Sigmoid colon (tissue), 7 donors: ENCODE results near the gene RRP7A. TPM values are rescaled to one million over a fixed set of nuclear protein-coding genes. Genes with fewer than 3 reads are reported as not detected.

Experiments
- DNase-seq: peaks from one replicate; pipeline ENCODE4 v3.0.0-alpha.2; 2019
- H3K27ac ChIP-seq, 4 donors: fragments of 200-600 bp; sonication (generic); one replicate each; pipeline ENCODE4 v1.5.1; 2016 to 2019; ENCODE audit warnings: mild to moderate bottlenecking in 1 of 4
- H3K27me3 ChIP-seq, 3 donors: fragments of 200-600 bp; sonication (generic); one replicate each; pipeline ENCODE4 v1.5.1; 2019; ENCODE audit warnings: mild to moderate bottlenecking in 1 of 3
- H3K36me3 ChIP-seq, 4 donors: fragments of 200-600 bp; sonication (generic); one replicate each; pipeline ENCODE4 v1.5.1; 2016 to 2019
- H3K4me1 ChIP-seq, 4 donors: fragments of 200-600 bp; sonication (generic); one replicate each; pipeline ENCODE4 v1.5.1; 2017 to 2019
- H3K4me3 ChIP-seq, 4 donors: fragments of 200-600 bp; sonication (generic); one replicate each; pipeline ENCODE4 v1.5.1; 2017 to 2019; ENCODE audit warnings: mild to moderate bottlenecking in 2 of 4, moderate library complexity in 1 of 4
- H3K9me3 ChIP-seq, 4 donors: fragments of 200-600 bp in 3 of 4; sonication (generic) in 3 of 4; one replicate each; pipeline versions ENCODE4 v1.5.1 to v1.6.1; 2013 to 2019
- EP300 ChIP-seq, 4 donors: sonication (generic); formaldehyde crosslinking; IDR thresholded peaks; one replicate each; pipeline ENCODE4 v1.6.1; 2017; ENCODE audit warnings: antibody characterized with exemption in 4 of 4
- POLR2A ChIP-seq, 2 donors: fragments of 450-650 bp; IDR thresholded peaks; one replicate each; pipeline ENCODE4 v1.6.1; 2016; ENCODE audit warnings: antibody characterized with exemption in 2 of 2, mild to moderate bottlenecking in 2 of 2, moderate library complexity in 2 of 2
- POLR2AphosphoS5 ChIP-seq, 4 donors: sonication (generic); formaldehyde crosslinking; IDR thresholded peaks; one replicate each; pipeline ENCODE4 v1.6.1; 2017; ENCODE audit warnings: antibody characterized with exemption in 4 of 4
- WGBS, 2 donors: extraction: QIAGEN DNeasy Blood & Tissue Kit; methylation state at CpG; one replicate each; pipeline ENCODE4 v1.1.7; 2013; 5-methylcytosine and 5-hydroxymethylcytosine counted together
- intact Hi-C: fragments of 100-400 bp; cut with DNase I; formaldehyde crosslinking; loops from one replicate; pipeline ENCODE4 v1.15.1; 2023
- polyA plus RNA-seq, 3 donors: library from polyadenylated mRNA; stranded (reverse); fragments of 200-250 nt; gene quantifications; one replicate each; pipeline ENCODE4 v1.2.3, GENCODE V29; 2013
- total RNA-seq, 4 donors: library from RNA; depleted of rRNA; stranded (reverse); fragments of >200 nt; gene quantifications; one replicate each; pipeline ENCODE4 v1.1.0, GENCODE V29; 2016
- TF ChIP-seq, protein P1 (sequence below), 4 experiments: fragments of 450-650 bp in 3 of 4; fragments of 200-600 bp in 1 of 4; IDR thresholded peaks; one replicate each; pipeline ENCODE4 v1.5.1; 2016 to 2019; ENCODE audit warnings: antibody characterized with exemption in 4 of 4, mild to moderate bottlenecking in 3 of 4, moderate library complexity in 2 of 4
- donor health status: healthy with polysubstance abuse.
- donor health status: Bipolar disorder and iron deficiency.
- donor health status: healthy.

Gene RRP7A
- total and polyA plus RNA-seq, 7 donors, result 6.6 to 39.9 (median 19.6) TPM

DNA sequence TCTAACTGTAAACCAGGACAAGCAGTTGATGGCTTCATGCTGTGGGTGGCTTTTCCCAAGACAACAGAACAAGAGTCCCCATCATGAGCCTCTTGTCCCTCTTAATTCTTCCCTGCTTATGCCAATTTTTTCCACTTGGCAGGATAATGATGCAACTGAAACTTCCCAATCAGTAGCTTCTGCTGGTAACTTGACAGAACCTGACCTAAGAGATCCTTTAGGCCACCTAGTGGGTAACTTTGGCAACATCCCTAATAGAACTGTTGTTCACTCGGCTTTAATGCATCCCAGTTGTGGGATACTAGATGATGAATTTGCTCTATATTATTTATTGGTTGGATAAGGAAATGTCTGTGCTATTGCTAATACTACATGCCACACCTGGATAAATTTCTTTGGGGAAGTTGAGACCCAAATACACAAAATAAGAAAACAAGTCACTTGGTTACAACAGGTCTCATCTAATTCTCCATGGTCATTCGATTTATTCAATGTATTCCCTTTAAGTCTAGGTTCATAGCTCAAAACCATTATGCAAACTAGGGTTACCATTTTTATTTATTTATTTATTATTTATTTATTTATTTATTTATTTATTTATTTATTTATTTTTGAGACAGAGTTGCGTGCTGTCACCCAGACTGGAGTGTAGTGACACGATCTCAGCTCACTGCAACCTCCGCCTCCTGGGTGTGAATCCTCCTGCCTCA lies 46.0 kb downstream of the RRP7A start:
- 67 to 77% methylated on average over 5 of the region's 5 CpGs for WGBS, 2 donors
- intact Hi-C loops, result no loop called here
- H3K9me3 ChIP-seq, result no peaks in the 10 kb centered on the region

DNA sequence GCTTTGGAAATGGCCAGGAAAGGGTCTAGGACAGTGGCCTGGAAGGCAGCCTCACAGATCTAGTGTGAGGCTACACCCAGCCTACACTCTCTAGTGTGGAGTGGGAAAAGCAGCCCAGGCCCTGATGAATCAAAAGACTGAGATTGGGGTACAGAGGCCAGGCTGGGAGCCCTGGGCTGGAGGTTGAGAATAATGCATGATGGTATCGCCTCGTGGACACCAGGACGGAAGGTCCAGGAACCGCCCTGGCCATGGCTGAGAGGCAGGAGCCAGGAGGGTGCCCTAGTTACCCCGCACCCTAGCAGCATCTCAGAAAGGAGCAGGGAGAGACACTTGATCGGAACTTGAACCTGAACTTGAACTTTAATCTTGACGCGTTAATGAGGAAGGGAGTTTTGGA lies 46.9 kb downstream of the RRP7A start:
- WGBS, 2 donors, result 84 to 92% methylated on average over 8 of the region's 8 CpGs
- H3K27me3 ChIP-seq, result no peaks in the 10 kb centered on the region
- peak; percentile 38 for DNase-seq
- H3K4me3 ChIP-seq, result no peak overlapping the region
- H3K27ac ChIP-seq, result no peak overlapping the region
- no peaks in the 10 kb centered on the region for H3K4me1 ChIP-seq
- no peaks in the 10 kb centered on the region for H3K36me3 ChIP-seq
- intact Hi-C loops, result no loop called here
- H3K9me3 ChIP-seq, result no peaks in the 10 kb centered on the region
- no peak for TF ChIP-seq POLR2A (IDR thresholded peaks at IDR 0.05)
- TF ChIP-seq EP300 (IDR thresholded peaks at IDR 0.05), result no peak
- TF ChIP-seq, protein P1, sequence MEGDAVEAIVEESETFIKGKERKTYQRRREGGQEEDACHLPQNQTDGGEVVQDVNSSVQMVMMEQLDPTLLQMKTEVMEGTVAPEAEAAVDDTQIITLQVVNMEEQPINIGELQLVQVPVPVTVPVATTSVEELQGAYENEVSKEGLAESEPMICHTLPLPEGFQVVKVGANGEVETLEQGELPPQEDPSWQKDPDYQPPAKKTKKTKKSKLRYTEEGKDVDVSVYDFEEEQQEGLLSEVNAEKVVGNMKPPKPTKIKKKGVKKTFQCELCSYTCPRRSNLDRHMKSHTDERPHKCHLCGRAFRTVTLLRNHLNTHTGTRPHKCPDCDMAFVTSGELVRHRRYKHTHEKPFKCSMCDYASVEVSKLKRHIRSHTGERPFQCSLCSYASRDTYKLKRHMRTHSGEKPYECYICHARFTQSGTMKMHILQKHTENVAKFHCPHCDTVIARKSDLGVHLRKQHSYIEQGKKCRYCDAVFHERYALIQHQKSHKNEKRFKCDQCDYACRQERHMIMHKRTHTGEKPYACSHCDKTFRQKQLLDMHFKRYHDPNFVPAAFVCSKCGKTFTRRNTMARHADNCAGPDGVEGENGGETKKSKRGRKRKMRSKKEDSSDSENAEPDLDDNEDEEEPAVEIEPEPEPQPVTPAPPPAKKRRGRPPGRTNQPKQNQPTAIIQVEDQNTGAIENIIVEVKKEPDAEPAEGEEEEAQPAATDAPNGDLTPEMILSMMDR (IDR thresholded peaks at IDR 0.05), result no peak
- TF ChIP-seq POLR2AphosphoS5 (IDR thresholded peaks at IDR 0.05), result no peak

More for the DNA sequence above, 46.0 kb downstream of the RRP7A start:
- H3K4me3 ChIP-seq, result no peak overlapping the region
- no peaks in the 10 kb centered on the region for H3K36me3 ChIP-seq
- DNase-seq, result no peak
- no peak overlapping the region for H3K27ac ChIP-seq
- TF ChIP-seq POLR2A (IDR thresholded peaks at IDR 0.05) (no peak), POLR2AphosphoS5 (IDR thresholded peaks at IDR 0.05) (no peak), EP300 (IDR thresholded peaks at IDR 0.05) (no peak)
- TF ChIP-seq, protein P1 (IDR thresholded peaks at IDR 0.05), result peak in 3 of 4 experiments; percentile 33 to 47 (median 39)
- H3K4me1 ChIP-seq, result no peaks in the 10 kb centered on the region
- no peaks in the 10 kb centered on the region for H3K27me3 ChIP-seq

DNA sequence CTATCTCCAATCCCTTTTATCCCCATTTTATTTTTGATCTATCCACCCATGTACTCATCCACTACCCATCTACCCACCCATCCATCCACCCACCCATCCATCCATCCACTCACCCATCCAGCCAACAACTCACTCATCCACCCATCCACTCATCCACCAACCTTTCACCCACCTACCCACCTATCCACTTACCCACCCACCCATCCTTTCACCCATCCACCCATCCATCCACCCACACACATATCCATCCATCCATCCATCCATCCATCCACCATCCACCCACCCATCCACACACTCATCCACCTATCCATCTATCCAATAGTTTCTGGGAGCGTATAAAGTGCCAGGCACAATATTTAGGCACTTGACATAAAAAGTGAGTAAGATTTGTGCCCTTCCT lies 48.2 kb downstream of the RRP7A start:
- TF ChIP-seq POLR2A (IDR thresholded peaks at IDR 0.05) (no peak), EP300 (IDR thresholded peaks at IDR 0.05) (no peak), POLR2AphosphoS5 (IDR thresholded peaks at IDR 0.05) (no peak)
- TF ChIP-seq, protein P1 (IDR thresholded peaks at IDR 0.05), result no peak
- Histone ChIP-seq H3K27ac (no peak overlapping the region), H3K36me3 (no peaks in the 10 kb centered on the region), H3K9me3 (no peaks in the 10 kb centered on the region), H3K27me3 (no peaks in the 10 kb centered on the region), H3K4me3 (no peak overlapping the region), H3K4me1 (no peaks in the 10 kb centered on the region)
- WGBS, 2 donors, result 97% methylated on average over 1 of the region's 1 CpG
- DNase-seq, result no peak
- intact Hi-C loops, result no loop called here

DNA sequence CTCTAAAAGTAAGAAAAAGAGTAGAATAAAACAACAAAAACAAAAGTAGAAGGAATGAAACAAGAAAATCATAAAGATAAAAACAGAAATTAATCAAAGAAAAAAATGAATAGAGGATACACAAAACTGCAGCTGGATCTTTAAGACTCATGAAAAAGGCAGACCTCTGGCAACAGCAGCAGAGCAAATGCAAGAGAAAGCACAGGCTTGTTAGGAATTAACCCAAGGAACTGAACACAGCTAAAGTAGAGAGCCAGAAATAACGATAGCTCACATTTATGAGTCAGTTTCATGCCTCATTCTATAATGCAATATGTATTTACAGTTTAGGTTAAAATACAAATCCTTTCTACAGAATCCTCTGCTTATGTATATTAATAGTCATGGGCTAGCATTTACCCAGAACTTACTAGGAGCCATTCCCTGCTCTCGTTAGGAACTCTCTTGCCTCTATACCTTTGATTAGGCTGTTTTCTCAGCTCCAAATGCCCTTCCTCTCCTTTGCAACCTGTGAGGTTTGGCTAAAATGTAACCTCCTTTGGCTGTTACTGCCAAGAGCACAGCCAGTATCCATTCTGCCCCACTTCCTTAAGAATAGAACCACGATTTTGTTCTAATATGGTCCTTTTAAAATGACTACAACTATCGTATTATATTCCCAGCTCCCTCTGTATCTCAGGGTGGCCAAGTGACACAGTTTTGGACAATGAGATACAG lies 49.1 kb downstream of the RRP7A start:
- H3K4me1 ChIP-seq, result no peaks in the 10 kb centered on the region
- no peak overlapping the region for H3K4me3 ChIP-seq
- no peak for TF ChIP-seq EP300 (IDR thresholded peaks at IDR 0.05)
- TF ChIP-seq, protein P1 (IDR thresholded peaks at IDR 0.05), result no peak
- no peak for TF ChIP-seq POLR2A (IDR thresholded peaks at IDR 0.05)
- no peak for TF ChIP-seq POLR2AphosphoS5 (IDR thresholded peaks at IDR 0.05)
- WGBS, 2 donors, result 27 to 64% methylated on average over 4 of the region's 4 CpGs
- H3K9me3 ChIP-seq, result no peaks in the 10 kb centered on the region
- H3K27me3 ChIP-seq, result no peaks in the 10 kb centered on the region
- intact Hi-C loops, result no loop called here
- no peak overlapping the region for H3K27ac ChIP-seq
- H3K36me3 ChIP-seq, result no peaks in the 10 kb centered on the region
- no peak for DNase-seq
